Measurements from ENCODE around the gene USP10.

The USP10 gene

DNA sequence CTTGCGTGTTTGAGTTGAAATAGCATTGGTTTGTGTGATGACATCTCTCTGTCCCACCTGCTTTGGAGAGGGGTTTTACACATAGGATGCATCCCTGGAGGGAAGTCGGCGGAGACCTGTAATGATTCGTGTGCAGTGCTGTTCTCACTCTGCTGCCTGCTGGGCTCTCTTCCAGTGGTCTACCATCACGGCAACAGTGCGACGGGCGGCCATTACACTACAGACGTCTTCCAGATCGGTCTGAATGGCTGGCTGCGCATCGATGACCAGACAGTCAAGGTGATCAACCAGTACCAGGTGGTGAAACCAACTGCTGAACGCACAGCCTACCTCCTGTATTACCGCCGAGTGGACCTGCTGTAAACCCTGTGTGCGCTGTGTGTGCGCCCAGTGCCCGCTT lies 78.9 kb downstream of the USP10 start:
- no peak for DNase-seq

DNA sequence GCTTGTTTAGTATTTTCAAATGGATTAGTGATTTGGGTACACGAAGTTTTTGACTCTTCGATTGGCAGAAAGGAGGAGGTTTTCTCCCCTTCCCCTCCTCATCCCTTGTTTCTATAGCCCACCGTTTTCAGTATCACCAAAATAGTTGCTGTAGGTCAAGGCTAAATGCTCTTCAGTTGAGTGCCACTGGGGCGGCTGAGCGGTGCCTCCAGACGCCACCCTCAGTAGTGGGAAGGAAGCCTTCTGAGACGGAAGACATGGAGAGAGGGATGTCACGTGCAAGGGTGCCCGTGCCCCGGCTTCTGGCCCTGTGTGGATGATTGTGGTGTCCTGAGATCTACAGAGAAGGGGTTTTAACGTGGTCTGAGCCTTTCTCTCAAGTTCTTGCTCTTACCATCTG lies 80.3 kb downstream of the USP10 start:
- no peak for DNase-seq

DNA sequence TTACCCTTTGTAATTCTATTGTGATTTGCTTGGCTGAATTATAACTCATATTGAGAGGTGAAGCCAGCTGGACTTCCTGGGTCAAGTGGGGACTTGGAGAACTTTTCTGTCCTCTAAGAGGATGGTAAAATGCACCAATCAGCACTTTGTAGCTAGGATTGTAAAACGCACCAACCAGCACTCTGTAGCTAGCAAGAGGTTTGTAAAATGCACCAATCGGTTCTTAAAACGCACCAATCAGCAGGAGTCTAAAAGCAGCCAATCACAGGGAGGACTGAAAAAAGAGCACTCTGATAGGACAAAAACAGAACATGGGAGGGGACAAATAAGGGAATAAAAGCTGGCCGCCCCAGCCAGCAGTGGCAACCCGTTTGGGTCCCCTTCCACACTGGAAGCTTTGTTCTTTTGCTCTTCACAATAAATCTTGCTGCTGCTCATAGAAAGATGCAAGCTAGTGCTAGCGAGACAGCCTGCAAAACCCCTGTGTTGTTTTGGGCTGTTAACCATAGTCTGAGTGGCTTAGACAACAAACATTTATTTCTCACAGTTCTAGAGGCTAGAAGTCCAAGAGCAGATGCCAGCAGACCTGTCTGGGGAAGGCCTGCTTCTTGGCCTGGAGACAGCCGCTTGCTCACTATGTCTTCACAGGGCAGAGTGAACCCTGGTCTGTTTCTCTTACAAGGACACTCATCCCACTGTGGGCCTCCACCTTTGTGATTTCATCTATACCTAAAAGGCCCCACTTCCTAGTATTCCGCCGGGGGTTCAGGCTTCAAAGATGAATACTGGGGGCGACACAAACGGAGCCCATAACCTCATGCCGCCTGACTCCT lies 81.0 kb downstream of the USP10 start:
- DNase-seq, result no peak

DNA sequence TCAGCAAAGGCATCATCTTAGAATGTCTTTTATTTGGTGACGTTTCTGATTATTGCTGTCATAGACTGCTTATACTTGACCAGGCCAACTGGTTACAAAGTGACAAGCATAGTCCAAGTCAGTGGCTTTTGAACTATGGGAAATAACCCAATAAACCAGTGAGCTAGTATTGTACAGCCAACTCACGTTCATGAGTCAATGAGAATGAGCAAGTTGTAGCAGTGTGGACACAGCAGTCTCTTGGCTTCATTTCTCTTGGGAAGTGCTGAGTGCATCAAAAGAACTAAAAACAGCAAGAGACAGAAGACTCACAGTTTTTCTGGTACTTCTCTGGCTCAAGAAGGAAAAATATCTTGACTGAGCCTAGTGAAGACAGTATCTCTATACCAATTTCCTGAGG lies 83.0 kb downstream of the USP10 start:
- no peak for DNase-seq

DNA sequence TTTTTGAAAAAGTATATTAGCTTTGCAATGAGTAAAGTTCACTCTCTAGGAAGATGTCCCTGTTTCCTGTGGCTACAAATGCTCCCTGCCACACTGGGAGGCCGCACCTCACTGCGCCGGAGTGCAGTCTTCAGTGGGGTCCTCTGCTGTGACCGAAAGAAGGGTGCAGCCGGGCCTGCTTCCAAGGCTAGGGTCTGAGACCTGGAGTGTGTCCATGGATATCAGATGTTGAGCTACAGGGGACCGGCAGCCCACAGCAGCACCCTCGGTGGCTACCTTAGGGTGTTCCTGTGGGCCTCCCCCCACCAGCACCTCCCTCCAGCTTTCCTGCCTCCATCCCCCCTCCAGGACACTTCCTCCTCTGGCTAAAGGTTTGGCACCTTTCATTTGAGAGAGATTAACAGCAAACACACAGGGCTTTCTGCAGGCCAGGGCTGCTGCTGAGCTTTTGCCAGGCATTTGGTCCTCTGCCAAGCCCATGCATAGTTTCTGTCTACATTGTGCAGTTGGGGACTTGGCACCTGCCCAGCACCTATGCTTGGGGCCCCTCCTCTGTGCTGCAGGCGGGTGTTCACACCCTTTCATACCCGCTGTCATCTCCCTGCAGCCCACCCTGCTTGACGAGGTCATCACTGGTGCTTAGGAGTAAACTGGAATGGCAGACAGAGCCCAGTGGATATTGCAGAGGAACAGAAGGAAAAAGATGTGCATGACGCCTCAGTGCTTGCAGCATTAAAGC lies 86.2 kb downstream of the USP10 start:
- DNase-seq, result no peak

DNA sequence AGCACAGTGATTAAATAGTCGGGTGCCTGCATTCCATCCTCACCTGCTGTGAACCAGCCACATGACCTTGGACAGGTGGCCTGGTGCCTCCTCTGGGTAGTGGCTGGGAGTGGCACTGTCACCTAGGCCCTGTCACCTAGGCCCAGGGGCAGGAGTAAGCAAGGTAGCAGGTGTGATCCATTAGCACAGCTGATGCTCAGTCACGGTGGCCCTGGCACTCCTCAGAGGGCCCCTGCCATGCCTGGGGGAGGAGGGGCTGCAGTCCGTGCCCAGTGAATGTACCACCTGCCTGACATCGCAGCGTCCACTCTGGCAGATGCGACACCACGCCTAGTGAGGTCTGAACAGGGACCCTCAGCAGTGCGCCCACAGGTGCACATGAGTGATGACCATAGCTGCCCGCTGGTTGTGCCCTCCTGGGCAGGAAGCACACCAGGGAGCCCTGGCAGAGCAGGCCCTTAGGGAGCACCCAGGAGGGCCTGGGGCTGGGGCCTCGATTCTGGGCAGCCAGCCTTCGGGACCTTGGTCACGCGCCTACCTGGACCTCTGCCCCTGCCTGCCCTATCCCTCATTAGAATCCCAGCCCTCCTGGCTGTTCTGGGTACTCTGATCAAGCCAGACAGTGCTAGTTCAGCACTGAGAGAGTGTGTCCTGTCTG lies 86.9 kb downstream of the USP10 start:
- no peak for DNase-seq

DNA sequence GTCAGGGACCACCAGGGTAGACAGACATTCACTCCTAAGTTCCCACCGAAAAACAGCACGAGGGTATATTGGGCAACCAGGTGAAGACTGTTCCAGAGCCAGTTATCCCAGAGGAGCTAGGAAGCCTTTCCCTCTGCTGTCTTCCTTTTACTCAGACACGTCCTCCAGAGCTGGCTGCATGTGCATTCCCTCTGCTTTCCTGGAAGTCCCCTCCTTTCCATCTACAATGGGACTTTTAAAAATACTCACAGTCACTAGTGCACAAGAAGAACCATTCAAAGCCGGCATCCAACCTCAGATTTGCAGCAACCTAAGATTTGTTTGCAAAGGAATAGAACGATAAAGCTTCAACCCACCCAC lies 87.4 kb downstream of the USP10 start:
- DNase-seq, result no peak

DNA sequence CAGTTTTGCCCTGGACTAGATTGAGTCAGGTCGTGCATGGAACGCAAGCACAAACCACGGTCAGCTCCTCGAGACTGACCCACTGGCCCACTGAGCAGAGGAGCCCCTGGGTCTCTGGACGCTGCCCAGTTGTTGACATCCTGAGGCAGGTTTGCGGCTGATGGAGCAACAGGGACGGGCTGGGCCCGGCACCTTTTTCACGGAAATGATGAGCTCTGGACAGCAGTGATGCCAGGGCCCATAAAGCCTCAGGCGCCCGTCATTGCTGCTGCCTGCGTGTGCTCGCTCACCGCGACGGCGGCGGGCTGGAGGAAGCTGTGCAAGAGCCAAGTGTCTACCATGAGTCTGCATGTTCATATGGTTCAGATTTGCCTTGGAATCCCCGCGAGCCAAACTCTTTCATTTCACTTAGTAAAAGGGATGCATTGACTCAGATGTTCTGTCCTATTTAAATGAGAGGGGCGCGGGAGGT lies 89.2 kb downstream of the USP10 start:
- no peak for DNase-seq

DNA sequence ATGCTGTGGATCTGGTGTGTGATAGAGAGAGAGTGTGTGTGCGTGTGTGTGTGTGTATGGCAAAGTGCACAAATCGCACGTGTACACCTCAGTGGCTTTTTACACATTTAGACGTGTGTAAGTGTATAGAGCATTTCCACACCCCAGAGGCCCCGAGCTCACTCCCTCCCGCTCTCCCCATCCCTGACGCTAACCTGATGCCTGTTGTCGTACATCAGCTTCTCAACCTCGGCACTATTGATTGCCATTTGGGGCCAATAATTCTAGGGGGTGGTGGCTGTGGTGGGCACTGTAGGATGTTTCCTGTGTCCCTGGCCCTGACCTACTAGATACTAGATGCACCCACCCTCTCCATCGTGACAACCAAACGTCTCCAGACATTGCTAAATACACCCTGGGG lies 89.6 kb downstream of the USP10 start:
- no peak for DNase-seq

DNA sequence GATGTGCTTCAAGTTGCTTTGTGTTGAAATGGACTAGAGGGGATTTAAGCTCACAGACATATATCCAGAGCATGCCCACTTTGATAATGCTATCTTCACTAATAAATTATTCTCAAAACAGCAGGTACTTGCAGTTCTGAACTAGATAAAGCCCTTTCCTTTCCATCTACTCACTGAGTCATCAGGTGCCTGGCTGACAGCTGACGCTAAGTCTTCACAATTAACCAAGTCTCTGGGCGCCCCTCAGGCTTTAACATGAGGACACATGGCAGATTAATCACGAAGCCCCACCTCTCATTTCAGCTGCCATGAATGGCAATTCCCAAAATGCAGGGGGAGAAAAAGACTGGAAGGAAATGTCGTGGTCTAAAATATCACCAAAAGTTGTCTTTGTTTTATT lies 90.5 kb downstream of the USP10 start:
- DNase-seq, result no peak

DNA sequence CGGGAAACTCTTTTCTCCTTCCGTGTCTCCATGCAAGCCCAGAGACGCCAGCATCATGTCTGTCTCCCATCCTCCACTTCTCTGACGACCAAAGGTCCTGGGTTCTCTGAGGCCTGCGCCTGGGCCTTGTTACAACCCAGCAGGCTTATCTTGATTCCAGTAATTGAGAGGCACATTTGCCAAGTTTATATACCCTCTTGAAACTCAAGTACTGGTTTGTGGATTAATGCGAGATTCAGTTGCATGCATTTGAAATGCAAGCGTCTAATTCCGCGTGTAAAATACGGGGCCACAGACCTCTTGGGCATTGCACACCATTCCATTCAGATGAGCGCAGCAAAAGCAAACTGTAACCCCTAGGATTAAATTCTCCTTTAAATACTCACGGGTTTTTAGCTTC lies 91.3 kb downstream of the USP10 start:
- DNase-seq, result no peak

DNA sequence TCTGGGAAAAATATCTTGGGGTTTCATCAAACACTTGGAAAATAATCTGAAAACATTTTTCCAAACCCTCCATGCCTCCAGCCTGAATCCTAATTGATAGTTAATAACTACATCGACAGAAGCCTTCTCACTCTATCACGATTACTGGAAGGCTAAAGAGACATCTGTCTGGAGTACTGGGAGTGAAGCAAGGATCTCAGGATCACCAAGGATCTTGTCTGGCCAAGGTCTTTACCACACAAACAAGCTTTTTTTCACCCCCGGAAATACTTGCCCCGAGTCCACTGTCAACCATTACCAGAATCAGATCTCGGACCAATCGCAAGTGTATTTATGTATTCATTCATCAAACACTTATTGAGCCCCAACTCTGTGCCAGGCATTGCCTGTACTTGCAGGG lies 91.7 kb downstream of the USP10 start:
- no peak for DNase-seq

DNA sequence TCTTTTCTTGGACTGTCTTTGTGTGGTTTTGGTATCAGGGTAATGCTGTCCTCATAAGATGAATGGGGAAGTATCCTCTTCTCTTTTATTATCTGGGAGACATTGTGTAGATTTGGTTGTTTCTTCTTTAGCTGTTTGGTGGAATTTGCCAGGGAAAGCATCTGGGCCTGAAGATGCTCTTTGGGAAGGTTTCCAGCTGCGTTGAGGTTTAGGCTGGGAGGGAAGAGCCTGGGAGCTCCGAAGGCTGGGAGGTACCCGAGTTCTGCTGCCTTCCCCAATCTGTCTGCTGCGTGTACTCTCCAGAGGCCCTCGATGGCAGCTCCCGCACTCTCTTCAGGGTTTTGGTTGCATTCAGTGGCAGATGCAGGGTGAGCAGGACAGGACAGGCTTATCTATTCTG lies 94.4 kb downstream of the USP10 start:
- no peak for DNase-seq

DNA sequence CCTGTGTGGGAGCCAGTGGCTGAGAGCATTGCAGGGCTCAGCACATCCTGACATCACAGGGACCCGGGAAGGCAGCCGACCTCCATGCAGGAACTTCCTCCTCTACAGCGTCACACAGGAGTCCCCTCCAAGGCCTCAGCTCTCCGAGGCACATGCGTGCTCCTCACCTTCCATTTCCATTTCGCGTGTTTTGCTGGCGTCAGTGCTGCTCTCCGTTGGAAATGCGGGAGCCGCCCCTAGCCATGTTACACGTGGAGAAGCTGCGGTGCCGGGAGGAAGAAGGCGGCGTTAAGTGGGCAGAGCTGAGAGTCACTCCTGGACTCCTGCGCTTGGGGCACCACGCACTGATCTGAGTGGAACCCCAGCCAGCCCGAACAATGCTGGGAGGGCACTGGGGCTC lies 94.8 kb downstream of the USP10 start:
- no peak for DNase-seq

DNA sequence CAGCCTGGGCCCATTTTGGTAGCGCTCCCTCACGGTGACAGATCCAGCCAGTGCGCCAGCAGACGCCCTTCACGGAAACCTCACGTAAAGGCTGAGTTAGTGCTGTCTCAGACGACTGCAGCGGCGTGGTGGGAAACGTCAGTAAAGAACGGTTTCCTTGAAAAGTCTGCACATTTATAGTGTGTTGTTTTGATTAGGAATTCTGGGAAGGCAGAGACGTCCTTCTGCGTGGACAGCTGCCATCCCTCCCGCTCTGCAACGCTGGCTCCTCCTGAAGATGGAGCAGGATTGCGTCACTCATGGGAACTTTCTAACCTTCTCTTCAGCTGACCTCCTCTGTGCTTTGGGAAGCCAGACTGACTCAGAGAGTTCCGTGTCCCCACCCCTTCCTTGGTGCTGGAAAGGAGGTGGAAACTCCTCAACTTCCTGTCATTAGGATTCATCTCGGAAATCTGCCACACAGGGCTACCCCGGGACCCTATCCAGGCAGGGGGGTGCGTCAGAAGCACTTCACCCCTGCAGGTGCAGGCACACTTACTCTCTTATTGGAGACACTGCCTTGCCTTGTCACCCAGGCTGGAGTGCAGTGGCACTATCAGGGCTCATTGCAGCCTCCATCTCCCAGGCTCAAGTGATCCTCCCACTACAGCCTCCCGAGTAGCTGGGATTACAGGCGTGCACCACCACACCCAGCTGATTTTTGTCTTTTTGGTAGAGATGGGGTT lies 95.7 kb downstream of the USP10 start:
- DNase-seq, result no peak

DNA sequence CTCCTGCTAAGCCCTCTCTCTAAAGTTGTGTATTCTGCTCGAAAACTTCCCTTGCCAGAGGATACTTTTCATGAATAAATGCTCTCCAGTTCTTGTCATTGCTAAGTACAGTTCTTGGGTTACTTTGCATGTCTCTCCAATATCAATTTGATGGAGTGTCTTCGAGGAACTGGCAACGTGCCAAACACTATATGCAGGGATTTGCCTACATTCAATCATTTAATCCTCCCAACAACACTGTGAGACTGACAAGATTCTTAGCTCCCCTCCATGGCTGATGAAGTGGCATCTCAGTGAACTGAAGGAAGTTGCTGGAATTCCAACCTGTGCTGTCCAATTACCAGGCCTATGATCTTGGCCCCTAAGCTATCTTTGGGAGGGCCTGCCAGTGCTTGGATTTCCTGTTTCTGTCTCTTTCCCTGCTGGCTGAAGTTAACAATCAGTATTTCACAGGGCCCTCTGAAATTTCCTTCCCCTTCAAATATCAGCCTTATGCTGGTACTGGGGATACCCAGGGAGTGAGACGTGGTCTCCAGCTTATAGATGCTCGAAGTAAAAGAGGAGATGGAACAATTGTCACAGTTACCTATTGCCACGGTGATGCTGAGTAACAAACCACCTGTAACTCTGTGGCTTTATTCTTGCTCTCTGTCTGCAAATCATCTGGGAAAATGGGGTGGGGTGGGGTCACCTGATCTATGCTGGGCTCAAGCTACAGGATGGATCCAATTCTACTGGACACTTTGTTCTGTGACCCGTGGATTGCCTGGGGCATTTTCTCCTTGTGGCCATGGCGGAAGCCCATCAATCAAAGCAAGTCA lies 100.6 kb downstream of the USP10 start:
- DNase-seq, result no peak

DNA sequence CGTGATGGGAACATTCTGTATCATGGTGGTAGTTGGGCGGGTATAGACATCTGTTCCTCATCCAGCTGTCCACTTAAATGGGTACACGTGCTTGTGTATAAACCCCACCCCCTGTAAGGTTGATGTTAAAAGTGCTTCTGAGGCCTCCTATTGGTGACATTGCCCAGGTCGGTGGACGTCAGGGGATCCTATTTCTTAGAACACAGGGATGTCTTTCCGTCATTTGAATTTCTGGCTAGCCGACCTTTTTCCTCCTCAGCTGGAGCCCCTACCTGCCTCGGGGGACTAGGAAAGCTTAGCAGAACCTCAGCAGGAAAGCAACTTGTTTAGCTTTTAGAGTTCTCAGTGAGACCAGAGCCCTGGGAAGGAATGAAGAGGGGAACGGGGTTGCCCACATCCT lies 103.3 kb downstream of the USP10 start:
- no peak for DNase-seq

DNA sequence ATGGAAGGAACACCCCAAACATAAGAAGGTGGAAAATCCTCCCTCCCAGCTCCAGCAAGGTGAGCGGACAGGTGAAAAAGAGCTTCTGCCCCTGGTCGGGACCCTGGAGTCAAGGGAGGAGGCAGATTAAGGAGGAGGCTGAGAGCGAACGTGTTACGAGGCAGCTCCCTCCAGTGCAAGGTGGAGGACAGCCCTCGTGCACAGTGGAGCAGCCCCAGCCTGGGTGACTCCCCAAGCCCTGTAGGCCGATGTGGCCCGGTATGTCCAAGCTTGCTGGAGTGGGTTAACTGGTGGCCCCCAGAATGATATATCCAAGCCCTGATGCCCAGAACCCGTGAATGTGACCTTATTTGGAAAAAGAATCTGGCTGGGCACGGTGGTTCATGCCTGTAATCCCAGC lies 104.5 kb downstream of the USP10 start:
- DNase-seq, result no peak

DNA sequence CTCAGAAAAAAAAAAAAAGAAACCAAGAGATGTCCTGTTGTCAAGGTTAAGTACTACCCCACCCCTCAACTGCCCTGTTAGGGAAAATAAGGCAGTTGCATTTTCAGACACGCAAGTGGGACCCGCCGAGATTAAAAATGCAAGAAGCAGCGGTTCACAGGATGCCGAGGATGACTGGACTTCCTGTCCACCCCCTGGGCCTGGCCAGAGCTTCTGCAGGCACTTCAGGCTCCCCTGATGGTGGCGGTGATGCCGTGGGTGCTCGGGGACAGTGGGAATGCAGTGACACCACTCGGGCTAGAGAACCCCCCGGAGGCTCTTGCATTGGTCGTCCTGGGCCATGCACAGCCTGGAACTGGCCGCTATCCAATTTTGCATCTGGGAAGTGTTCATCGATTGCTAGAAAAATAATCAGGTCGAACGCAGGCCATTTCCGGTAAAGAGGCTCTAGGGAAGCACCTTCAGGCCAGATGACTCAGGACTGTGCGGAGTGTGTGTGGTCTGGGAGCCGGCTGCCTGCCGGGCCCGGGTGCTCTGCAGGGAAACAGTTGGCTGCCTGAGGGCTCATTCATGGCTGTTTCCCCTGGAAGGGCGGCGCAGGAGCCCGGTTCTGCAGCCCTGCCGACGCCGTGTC lies 106.6 kb downstream of the USP10 start:
- DNase-seq, result no peak

DNA sequence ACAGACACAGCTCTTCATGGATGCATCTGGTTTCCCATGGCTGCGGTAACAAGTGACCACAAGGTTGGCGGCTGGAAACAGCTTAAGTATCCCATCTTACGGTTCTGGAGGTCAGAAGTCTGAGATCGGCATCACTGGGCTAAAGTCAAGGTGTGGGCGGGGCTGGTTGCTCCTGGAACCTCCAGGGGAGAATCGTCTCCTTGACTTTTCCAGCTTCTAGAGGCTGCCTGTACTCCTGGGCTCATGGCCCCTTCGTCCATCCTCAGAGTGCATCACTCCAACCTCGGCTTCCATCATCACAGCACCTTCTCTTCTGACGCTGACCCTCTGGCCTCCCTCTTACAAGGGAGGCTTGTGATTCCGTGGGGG lies 107.1 kb downstream of the USP10 start:
- DNase-seq, result no peak

DNA sequence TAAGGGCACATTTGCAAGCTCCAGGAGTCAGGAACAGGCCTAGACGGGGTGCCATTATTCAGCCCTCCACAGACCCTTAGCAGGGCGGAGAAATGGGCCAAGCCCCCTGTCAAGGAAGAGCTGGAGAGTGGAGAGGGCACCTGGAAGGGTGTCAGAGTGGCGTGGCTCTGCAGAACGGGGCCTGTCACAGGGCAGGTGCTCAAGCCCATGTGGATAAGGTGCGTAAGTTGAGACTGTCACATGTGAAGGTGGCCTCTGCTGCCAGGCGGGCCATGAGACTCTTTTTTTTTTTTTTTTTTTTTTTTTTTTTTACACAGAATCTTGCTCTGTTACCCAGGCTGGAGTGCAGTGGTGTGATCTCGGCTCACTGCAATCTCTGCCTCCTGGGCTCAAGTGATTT lies 108.0 kb downstream of the USP10 start:
- DNase-seq, result no peak

DNA sequence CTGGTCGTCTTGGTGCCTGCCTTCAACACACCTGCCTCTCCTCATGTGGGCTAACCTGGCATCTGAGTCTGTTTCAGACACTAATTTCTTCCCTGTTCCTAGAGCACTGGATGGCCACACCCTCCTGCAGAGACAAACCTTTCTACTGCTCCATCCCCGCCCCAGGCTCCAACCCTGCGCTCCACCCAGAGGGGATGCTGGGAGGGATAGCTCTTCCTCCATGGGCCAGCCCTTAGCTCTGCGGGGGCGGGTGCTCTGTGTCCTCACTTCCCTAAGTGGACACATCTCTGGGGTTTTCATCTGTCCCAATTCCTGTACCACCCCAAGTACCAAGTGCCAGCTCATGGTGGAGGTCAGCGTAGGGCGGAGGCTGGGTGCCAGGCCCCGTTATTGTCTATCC lies 109.0 kb downstream of the USP10 start:
- no peak for DNase-seq
